SIG-M5 treated with dmso at 0.1 percent for 504 hours (cell line): ENCODE data around the gene SMAD7.

ENCODE experiments used
- DNase-seq: peaks from one replicate; lab custom pipeline; 2025; ENCODE audit not compliant: unreplicated experiment; lab: John Stamatoyannopoulos, UW

Gene SMAD7

GRCh38 chr18:48946329-48946835 lies 4.4 kb downstream of the SMAD7 start:
- no peak for DNase-seq

- no peak for DNase-seq
Measured at GRCh38 chr18:48945953-48946217, 4.9 kb downstream of the SMAD7 start.

- no peak for DNase-seq
Measured at GRCh38 chr18:48944634-48945033, 6.1 kb downstream of the SMAD7 start.

GRCh38 chr18:48943736-48944527 lies 6.8 kb downstream of the SMAD7 start:
- DNase-seq, result no peak

- DNase-seq, result no peak
Measured at GRCh38 chr18:48943333-48943732, 7.4 kb downstream of the SMAD7 start.

- DNase-seq, result no peak
Measured at GRCh38 chr18:48942554-48943261, 8.1 kb downstream of the SMAD7 start.

GRCh38 chr18:48942086-48942485 lies 8.7 kb downstream of the SMAD7 start:
- DNase-seq, result no peak

GRCh38 chr18:48941672-48942071 lies 9.1 kb downstream of the SMAD7 start:
- DNase-seq, result no peak

GRCh38 chr18:48940854-48941611 lies 9.7 kb downstream of the SMAD7 start:
- peak; percentile 26 for DNase-seq

- DNase-seq, result no peak
Measured at GRCh38 chr18:48939205-48940097, 11.3 kb downstream of the SMAD7 start.

GRCh38 chr18:48938827-48939204 lies 11.9 kb downstream of the SMAD7 start:
- no peak for DNase-seq

- DNase-seq, result no peak
Measured at GRCh38 chr18:48937869-48938750, 12.7 kb downstream of the SMAD7 start.

- no peak for DNase-seq
Measured at GRCh38 chr18:48935433-48935774, 15.4 kb downstream of the SMAD7 start.

GRCh38 chr18:48934723-48935432 lies 15.9 kb downstream of the SMAD7 start:
- peak; percentile 79 for DNase-seq

GRCh38 chr18:48934415-48934722 lies 16.4 kb downstream of the SMAD7 start:
- peak; percentile 79 for DNase-seq

GRCh38 chr18:48933578-48934414 lies 17.0 kb downstream of the SMAD7 start:
- DNase-seq, result no peak

- DNase-seq, result peak; percentile 90
Measured at GRCh38 chr18:48932822-48933510, 17.8 kb downstream of the SMAD7 start.

GRCh38 chr18:48932462-48932818 lies 18.3 kb downstream of the SMAD7 start:
- no peak for DNase-seq
